Measurements from ENCODE around the gene CLCNKB.

DNA sequence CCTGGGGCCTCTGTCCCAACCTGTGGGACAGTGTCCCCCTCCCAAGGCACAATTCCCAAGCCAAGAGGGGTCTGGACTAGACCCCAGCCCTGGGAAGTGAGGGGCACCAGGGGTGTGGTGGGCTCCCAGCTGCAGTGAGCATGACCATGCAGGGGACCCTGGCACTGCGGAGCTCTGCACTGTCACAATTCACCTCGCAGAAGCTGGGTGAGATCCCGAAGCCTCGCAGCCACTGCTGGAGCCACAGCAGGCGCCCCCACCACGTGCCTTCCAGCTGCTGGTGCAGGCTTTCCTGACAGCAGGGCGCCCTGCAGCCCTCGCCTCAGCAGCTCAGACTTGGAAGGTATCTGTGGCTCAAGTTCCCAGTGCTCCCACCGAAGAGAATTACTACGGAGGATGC lies 49.5 kb upstream of the CLCNKB start:
- no peak for TF ChIP-seq POLR2A (IDR thresholded peaks at IDR 0.05)
- TF ChIP-seq, protein P1, sequence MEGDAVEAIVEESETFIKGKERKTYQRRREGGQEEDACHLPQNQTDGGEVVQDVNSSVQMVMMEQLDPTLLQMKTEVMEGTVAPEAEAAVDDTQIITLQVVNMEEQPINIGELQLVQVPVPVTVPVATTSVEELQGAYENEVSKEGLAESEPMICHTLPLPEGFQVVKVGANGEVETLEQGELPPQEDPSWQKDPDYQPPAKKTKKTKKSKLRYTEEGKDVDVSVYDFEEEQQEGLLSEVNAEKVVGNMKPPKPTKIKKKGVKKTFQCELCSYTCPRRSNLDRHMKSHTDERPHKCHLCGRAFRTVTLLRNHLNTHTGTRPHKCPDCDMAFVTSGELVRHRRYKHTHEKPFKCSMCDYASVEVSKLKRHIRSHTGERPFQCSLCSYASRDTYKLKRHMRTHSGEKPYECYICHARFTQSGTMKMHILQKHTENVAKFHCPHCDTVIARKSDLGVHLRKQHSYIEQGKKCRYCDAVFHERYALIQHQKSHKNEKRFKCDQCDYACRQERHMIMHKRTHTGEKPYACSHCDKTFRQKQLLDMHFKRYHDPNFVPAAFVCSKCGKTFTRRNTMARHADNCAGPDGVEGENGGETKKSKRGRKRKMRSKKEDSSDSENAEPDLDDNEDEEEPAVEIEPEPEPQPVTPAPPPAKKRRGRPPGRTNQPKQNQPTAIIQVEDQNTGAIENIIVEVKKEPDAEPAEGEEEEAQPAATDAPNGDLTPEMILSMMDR (IDR thresholded peaks at IDR 0.05 in 4 of 5, conservative IDR thresholded peaks at IDR 0.05 in 1 of 5), result no peak

Measured in gastrocnemius medialis (tissue), 4 donors.